CD4-positive, alpha-beta T cell (primary cell): Measurements from ENCODE around the gene GSTA2. TPM values are rescaled to one million over a fixed set of nuclear protein-coding genes. Genes with fewer than 3 reads are reported as not detected.
"Not testable (repeated sequence)": the region's sequence is repeated elsewhere in the genome, so short reads cannot be mapped to it uniquely, and the experiment has no call there.

Source experiments
- ATAC-seq: fragments of 200-7000 bp; cut with Tn5 transposase; one replicate; pipeline ENCODE4 v1.10.0; 2022; ENCODE audit warnings: mild to moderate bottlenecking; ENCODE audit not compliant: poor library complexity
- CTCF ChIA-PET: fragments of 350-600 bp; sonication (Branson Sonifier 250); formaldehyde crosslinking; loops from one replicate; lab custom pipeline; 2021; ENCODE audit warnings: antibody characterized with exemption, inconsistent platforms; lab: Charles Lee
- POLR2A ChIA-PET: fragments of 350-600 bp; sonication (Branson Sonifier 250); formaldehyde crosslinking; loops from one replicate; lab custom pipeline; 2021; ENCODE audit warnings: antibody characterized with exemption, inconsistent platforms; lab: Charles Lee
- DNase-seq, 14 experiments: peaks; one replicate each; pipeline ENCODE4 v3.0.0-alpha.2; 2013 to 2020; ENCODE audit warnings: mixed read lengths in 2 of 14
- H3K27ac ChIP-seq, 2 donors: one replicate each; pipeline versions ENCODE4 v1.5.1 to v1.7.0; 2013; ENCODE audit warnings: low read length in 2 of 2, low read depth in 1 of 2, mild to moderate bottlenecking in 1 of 2
- H3K27me3 ChIP-seq, 2 experiments: 1 replicate in 1 of 2; 2 replicates in 1 of 2; pipeline versions ENCODE4 v1.6.1 to v1.7.0; 2013; ENCODE audit warnings: low read length in 2 of 2, control low read depth in 1 of 2, mild to moderate bottlenecking in 1 of 2, moderate library complexity in 1 of 2; ENCODE audit not compliant: insufficient read depth in 2 of 2, control insufficient read depth in 1 of 2
- H3K36me3 ChIP-seq: one replicate; pipeline ENCODE4 v1.6.1; 2013; ENCODE audit warnings: low read length, control low read depth; ENCODE audit not compliant: insufficient read depth
- H3K4me1 ChIP-seq: one replicate; pipeline ENCODE4 v1.6.1; 2013; ENCODE audit warnings: low read length, control low read depth; ENCODE audit not compliant: insufficient read depth
- H3K4me3 ChIP-seq: one replicate; pipeline ENCODE4 v1.5.1; 2013; ENCODE audit warnings: mild to moderate bottlenecking, low read length, moderate library complexity
- H3K9me3 ChIP-seq, 2 experiments: 1 replicate in 1 of 2; 2 replicates in 1 of 2; pipeline versions ENCODE4 v1.6.1 to v1.7.0; 2013; ENCODE audit warnings: low read length in 2 of 2, mild to moderate bottlenecking in 2 of 2, control low read depth in 1 of 2, moderate library complexity in 1 of 2; ENCODE audit not compliant: control insufficient read depth in 1 of 2, insufficient read depth in 1 of 2
- H3K27ac Mint-ChIP-seq: one replicate; pipeline ENCODE4 v1.8.0; 2020; ENCODE audit warnings: mixed read lengths
- H3K27me3 Mint-ChIP-seq: one replicate; pipeline ENCODE4 v1.8.0; 2021; ENCODE audit warnings: mixed read lengths
- H3K36me3 Mint-ChIP-seq: one replicate; pipeline ENCODE4 v1.8.0; 2021; ENCODE audit warnings: low read depth, mixed read lengths
- H3K4me1 Mint-ChIP-seq: one replicate; pipeline ENCODE4 v1.8.0; 2021; ENCODE audit warnings: low read depth, mixed read lengths
- H3K4me3 Mint-ChIP-seq: one replicate; pipeline ENCODE4 v1.8.0; 2020; ENCODE audit warnings: mild to moderate bottlenecking, mixed read lengths
- H3K9me3 Mint-ChIP-seq: one replicate; pipeline ENCODE4 v1.8.0; 2020; ENCODE audit warnings: mixed read lengths
- CTCF ChIP-seq: fragments of 200-600 bp; IDR thresholded peaks from one replicate; pipeline ENCODE4 v1.8.0; 2022; ENCODE audit warnings: antibody characterized with exemption, mild to moderate bottlenecking
- intact Hi-C, 2 experiments: fragments of 100-400 bp; cut with DNase I in 1 of 2; cut with micrococcal nuclease in 1 of 2; formaldehyde crosslinking; loops; one replicate each; pipeline versions ENCODE4 v1.15.1 to v1.9.0; 2023 to 2025; cut with DNase I, micrococcal nuclease
- polyA plus RNA-seq, 2 donors: library from polyadenylated mRNA; unstranded; fragments of 120-200 nt; gene quantifications; one replicate each; pipeline ENCODE4 v1.2.1, GENCODE V29; 2013
- total RNA-seq, 174 experiments: library from RNA in 2 of 174; stranded (reverse) in 2 of 174; gene quantifications; one replicate each; pipeline ENCODE4 v1.2.3 and lab custom pipeline; 2021 to 2026

The GSTA2 gene
- total RNA-seq (not detected), total RNA-seq (lab: John Stamatoyannopoulos, UW) (0 to 0.07 (median 0) reads per million in 172 experiments)
- polyA plus RNA-seq (2013, experiment 1 of 2), result not detected
- polyA plus RNA-seq (2013, experiment 2 of 2), result not detected

- H3K4me1 ChIP-seq, H3K4me3 Mint-ChIP-seq, H3K27ac Mint-ChIP-seq, H3K9me3 ChIP-seq, H3K9me3 Mint-ChIP-seq, H3K36me3 ChIP-seq, DNase-seq, H3K4me3 ChIP-seq, CTCF ChIA-PET, POLR2A ChIA-PET, H3K27me3 ChIP-seq, H3K4me1 Mint-ChIP-seq, H3K36me3 Mint-ChIP-seq, intact Hi-C loops, ATAC-seq, H3K27ac ChIP-seq: not testable (repeated sequence)
- H3K27me3 Mint-ChIP-seq, result peaks cover 33% of the 10 kb centered on the region
These were observed at the start of gene GSTA2 for GRCh38 chr6:52763322-52763916. TSS of gene GSTA2 (minus strand) at chr6:52763475. CDS start at chr6:52757947, 5,528 bp downstream.

- H3K9me3 Mint-ChIP-seq, H3K36me3 Mint-ChIP-seq, H3K4me1 Mint-ChIP-seq, H3K36me3 ChIP-seq, H3K9me3 ChIP-seq, H3K4me3 ChIP-seq, H3K27ac Mint-ChIP-seq, CTCF ChIA-PET, H3K27me3 ChIP-seq, POLR2A ChIA-PET, DNase-seq, ATAC-seq, H3K4me3 Mint-ChIP-seq, H3K27ac ChIP-seq, H3K4me1 ChIP-seq: not testable (repeated sequence)
- peaks cover 41% of the 10 kb centered on the region for H3K27me3 Mint-ChIP-seq
- intact Hi-C loops, result loop anchor here in 1 of 2 experiments (10.0 kb wide), 1 partner anchor 675 kb away; no protein-coding TSS in a partner anchor
These were observed 46.5 kb upstream of the GSTA2 start for GRCh38 chr6:52809777-52810176.

- TF ChIP-seq CTCF, result no peak
- peaks cover 0 to 3% of the 10 kb centered on the region in 2 experiments for H3K27me3 ChIP-seq
- intact Hi-C loops, result no loop called here
- DNase-seq, result no peak
- H3K27ac Mint-ChIP-seq, result no peak overlapping the region
- H3K9me3 ChIP-seq, result no peaks in the 10 kb centered on the region
- H3K4me3 Mint-ChIP-seq, result no peak overlapping the region
- H3K4me1 ChIP-seq, result no peaks in the 10 kb centered on the region
- no peaks in the 10 kb centered on the region for H3K36me3 Mint-ChIP-seq
- no peak overlapping the region for H3K27ac ChIP-seq
- no peak overlapping the region for H3K4me3 ChIP-seq
- POLR2A ChIA-PET, result no interaction called here
- H3K9me3 Mint-ChIP-seq, result no peaks in the 10 kb centered on the region
- H3K27me3 Mint-ChIP-seq, result peaks cover 50% of the 10 kb centered on the region
- no peaks in the 10 kb centered on the region for H3K36me3 ChIP-seq
- no peaks in the 10 kb centered on the region for H3K4me1 Mint-ChIP-seq
- ATAC-seq, result no peak
- CTCF ChIA-PET, result no interaction called here
These were observed 45.4 kb upstream of the GSTA2 start for GRCh38 chr6:52808660-52809059.

GRCh38 chr6:52803668-52804255 lies 40.5 kb upstream of the GSTA2 start, which contains the start of gene GSTA1:
TSS of gene GSTA1 (minus strand) at chr6:52803816. CDS start at chr6:52799267, 4,549 bp downstream.
- POLR2A ChIA-PET, H3K9me3 Mint-ChIP-seq, CTCF ChIA-PET, H3K36me3 ChIP-seq, H3K4me1 ChIP-seq, H3K27me3 ChIP-seq, H3K27ac ChIP-seq, intact Hi-C loops, DNase-seq, H3K4me1 Mint-ChIP-seq, H3K4me3 ChIP-seq, ATAC-seq, H3K36me3 Mint-ChIP-seq, H3K9me3 ChIP-seq, H3K27ac Mint-ChIP-seq, H3K4me3 Mint-ChIP-seq: not testable (repeated sequence)
- peaks cover 58% of the 10 kb centered on the region for H3K27me3 Mint-ChIP-seq
